HG03558 (cell line): Measurements from ENCODE around the gene CCDC187.
"Not testable (repeated sequence)": the region's sequence is repeated elsewhere in the genome, so short reads cannot be mapped to it uniquely, and the experiment has no call there.

Experiments used
- ATAC-seq: cut with Tn5 transposase; IDR thresholded peaks from one replicate; pipeline ENCODE4 v1.9.1; 2021; ENCODE audit warnings: moderate number of reproducible peaks; ENCODE audit not compliant: unreplicated experiment; ENCODE audit errors: extremely low read depth

Gene CCDC187

DNA sequence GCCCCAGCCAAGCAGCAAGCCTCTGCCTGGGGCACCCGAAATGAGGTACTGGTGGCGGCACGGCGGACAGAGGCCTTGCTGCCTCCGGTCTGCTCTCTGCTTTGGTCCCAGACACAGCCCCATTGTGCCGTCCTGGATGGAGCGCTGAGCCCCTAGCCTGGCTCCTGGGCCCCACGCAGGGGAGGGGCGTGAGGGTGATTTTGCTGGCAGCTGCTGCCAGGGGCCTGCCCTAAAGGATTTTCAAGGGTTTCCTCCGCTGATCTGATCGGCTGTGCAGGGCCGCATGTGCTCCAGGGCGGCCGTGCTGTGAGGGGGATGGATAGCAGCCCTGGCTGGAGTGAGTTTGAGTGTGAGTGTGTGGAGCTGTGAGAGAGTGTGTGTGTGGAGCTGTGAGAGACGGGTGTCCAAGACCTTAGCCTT is 24.7 kb upstream of the CCDC187 start:
- no peak for ATAC-seq

DNA sequence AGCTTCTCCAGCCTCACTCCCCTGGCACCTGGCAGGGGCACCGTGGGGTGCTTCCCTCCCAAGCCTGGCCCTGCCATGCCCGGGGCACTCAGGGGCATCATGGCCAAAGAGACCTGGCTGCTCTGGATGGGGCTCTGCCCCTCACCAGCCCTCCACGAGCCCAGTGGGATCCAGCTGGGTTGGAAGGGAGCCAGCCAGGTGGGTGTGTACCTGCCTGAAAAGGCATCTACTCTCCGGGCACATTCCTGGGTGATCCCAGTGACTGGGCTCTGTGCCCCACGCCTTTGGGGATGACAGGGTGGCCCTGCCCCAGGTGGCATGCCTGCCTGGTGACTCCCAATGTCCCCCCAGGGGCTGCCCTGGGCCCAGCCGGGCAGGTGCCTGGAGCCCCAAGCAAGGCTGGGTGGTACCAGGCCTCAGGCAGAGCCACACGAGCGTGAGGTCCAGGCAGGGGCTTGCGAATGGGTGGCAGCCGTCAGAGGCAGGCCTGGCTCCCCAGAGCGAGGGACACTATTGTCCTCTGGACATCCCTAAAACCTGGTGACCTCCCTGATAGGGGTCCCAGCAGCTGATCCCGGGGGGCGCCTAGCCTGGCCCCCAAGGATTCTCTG is 24.2 kb upstream of the CCDC187 start:
- no peak for ATAC-seq

DNA sequence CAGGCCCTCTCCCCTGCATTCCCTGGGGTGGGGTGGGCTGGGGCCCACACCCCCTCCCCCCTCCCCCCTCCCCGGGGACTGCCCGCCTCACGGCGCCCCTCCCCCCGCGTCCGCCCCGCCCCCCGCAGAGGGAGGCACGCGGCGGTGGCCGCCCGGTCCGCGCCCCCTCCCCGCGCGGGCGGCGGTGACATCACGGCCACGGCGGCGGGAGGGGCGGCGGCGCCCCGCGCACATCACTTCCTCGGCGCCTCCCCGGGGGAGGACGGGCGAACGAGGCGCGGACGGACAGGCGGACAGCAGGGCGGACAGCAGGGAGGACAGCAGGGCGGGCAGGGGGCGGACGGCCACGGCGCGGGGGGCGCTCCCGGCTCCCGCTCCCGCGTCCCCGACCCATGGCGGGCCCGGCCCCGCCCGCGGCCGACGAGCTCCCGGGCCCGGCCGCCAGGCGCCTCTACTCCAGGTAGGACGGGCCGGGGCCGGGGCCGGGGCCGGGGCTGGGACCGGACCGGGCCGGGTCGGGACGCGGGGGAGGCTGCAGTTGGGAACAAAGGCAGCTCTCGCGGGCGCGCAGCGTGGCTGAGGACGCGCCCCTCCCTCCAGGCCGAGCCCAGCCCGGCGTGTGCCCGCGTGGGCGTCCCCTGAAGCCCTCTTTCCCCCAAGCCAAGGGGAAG is 23.5 kb upstream of the CCDC187 start, which contains the start of gene GPSM1:
Gene GPSM1 (plus strand): TSS at position 236 of the 671 bp plus-strand sequence. CDS start 157 bp downstream, at position 393.
- no peak for ATAC-seq

DNA sequence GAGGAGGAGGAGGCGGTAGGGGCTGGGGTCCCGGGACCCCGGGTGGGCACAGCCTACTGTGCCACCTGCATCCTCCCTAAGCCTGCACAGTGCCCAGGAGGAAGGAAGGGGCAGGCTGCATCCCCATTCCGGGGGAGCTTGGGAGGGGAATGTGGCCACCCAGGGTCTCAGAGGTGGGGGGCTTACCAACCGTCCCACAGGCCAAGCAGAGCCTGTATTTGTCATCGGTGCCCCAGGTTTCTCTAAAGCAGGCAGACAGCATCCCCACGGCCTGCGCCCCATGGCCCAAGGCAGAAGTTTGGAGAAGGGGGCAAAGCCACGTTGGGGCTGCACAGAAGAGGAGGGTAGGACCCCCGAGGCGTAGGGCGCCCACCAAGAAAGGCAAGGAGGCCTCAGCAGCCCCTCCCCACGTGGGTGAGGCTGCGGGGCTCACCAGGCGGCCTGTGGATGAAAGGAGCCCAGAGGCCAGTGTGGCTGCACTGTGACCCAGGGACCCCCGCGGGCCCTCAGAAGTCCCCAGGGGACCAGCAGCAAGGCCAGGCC is 22.9 kb upstream of the CCDC187 start:
- no peak for ATAC-seq

DNA sequence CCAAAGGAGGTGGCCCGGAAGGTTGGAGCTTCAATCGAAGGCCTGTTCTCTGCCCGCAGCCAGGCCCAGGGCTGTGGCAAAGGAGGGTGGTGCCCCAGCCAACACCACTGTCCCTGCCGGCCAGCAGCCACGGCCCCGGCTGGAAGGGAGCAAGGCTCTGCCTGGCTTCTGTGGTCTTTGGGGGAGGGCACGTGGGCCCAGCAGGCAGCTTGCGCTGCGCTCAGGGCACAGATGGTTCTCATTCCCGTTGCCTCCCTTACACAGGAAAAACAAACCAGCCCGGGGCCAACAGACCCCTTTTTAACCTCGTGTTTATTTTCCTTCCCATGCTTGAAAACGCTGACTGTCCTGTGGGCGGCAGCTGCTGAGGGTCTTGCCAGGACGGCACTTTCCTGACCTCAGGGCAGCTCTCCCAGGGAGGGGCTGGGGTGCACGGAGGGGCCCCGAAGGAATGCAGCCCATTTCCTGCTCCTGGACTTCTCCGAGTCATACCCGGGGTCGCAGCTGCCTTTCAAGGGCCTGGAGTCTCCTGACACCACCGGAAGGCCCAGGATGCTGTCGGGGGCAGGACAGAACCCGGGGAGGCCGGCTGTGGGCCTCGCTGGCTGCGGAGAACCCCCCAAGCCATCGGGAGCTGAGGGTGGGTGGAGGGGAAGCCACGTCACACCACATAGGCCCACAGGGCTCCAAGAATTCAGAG is 22.3 kb upstream of the CCDC187 start:
- ATAC-seq, result no peak

DNA sequence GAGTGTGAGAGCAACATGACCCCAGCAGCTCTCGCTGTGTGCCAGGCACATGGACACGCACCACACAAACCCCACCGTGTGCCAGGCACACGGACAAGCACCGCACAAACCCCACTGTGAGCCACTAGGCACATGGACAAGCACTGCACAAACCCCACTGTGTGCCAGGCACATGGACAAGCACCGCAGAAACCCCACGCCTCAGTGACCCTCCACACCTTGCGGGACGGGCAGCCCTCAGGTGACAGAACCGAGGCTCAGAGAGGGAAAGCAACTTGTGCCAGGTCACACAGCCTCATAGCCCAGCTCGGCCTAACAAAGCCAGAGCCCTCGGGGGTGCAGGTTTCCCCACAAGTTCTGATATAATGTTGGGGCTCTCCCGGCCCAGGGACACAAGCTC is 21.5 kb upstream of the CCDC187 start:
- no peak for ATAC-seq

DNA sequence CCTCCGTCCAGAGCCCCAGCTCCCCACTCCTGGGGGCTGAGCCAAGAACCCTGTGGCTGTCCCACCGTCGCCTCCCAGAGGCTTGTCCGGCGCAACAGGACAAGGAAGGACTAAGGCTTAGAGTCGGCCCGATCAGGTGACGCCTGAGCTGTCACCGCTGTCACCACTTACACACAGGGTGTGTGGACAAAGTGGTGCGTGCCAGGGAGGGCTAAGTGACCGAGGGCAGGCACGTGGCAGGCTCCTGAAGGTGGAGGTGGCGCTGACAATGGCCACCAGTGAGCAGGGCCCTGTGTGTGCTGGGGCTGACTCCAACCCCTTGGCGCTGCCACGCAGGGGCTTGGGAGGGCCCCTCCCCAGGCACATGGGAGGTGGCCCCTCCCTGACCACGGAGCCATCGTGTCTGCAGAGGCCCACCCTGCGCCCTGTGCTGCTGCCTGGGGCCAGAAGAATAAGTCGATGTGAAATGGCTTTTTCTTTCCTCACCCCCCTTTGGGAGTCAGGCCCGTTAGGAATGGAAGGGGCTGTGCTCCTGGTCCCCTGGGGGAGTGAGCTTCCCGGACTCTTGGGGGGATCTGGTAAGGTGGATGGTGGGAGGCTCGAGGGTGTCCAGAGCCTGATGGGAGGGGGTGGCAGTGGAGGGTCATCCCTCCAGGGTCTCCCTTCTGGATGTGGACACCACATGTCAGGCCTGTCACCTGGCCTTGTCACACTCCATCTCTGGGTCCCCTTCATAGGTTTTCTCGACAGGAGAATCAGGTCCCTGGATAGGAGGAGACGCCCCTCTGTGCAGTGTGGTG is 20.8 kb upstream of the CCDC187 start:
- no peak for ATAC-seq

DNA sequence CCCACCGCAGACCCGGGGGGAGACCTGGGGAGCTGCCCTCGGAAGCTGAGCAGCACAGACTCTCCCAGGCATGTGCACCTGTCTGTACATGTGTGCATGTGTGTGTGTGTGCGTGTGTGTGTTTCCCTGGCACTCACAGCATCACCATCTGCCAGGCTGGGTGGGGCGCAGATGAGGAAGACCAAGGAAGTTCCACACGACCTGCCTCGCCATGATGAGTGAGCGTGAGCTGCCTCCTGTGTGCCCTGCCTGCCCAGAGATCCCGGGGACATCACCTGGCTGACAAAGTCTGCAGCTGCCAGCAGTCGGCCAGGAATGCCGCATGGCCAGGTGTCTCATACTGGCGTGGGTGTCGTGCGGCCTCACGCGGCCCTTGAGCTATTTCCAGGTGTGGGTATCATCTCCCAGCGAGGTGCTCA is 19.5 kb upstream of the CCDC187 start:
- no peak for ATAC-seq

DNA sequence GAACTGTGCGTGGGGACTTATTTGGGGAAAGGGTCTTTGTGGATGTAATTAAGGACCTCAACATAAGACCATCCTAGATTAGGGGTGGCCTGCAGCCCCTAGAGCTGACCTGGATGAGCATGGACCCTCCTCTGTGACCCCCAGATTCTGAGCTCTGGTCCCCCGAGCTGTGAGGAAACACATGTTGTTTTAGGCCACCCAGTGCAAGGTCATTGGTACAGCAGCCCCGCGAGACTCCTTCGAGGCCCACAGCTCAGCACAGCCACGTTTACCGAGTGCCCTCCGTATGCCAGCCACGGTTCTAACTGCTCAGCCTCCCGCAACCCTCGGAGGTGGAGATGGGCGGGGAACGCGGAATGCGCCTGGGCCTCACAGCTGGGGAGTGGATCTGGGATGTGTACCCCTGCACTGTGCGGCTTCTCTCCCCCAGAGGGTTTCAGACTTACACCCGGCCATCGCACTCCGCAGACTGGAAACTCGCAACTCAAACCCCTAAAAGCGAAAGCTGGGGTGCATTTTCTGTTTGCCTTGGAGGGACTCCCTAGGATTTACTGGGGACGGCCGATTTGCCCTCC is 18.9 kb upstream of the CCDC187 start:
- no peak for ATAC-seq

DNA sequence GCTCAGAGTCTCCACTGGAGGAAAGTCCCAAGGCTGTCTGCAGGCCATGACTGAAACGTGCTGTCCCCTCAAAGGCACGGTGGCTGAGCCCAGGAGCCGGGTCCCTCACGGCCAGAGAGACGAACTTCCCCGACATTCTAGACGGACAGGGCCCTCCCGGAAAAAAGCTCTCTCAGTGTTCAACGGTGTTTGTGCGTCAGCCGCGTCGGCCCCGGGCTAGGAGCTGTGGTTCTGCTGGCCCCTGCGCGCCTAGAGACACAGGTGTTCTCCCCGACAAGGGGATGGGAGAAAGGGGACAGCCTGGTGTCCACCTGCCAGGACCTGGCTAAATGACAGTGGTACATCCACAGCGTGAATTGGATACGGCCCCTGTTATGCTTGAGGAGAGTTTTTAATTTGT is 17.7 kb upstream of the CCDC187 start:
- no peak for ATAC-seq

DNA sequence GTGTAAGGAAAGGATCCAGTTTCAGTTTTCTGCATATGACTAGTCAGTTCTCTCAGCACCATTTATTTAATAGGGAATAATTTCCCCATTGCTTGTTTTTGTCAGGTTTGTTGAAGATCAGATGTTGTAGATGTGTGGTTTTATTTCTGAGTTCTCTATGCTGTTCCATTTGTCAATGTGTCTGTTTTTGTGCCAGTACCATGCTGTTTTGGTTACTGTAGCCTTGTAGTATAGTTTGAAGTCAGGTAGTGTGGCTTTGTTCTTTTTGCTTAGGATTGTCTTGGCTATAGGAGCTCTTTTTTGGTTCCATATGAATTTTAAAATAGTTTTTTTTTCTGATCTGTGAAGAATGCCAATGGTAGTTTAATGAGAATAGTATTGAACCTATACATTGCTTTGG is 17.1 kb upstream of the CCDC187 start:
- not testable (repeated sequence) for ATAC-seq

DNA sequence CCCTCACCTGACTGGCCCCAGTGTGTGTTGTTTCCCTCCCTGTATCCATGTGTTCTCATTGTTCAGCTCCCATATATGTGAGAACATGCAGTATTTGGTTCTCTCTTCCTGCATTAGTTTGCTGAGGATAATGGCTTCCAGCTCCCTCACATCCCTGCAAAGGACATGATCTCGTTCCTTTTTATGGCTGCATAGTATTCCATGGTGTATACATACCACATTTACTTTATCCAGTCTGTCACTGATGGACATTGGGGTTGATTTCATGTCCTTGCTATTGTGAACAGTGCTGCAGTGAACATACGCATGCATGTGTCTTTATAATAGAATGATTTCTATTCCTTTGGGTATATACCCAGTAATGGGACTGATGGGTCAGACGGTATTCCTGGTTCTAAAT is 16.1 kb upstream of the CCDC187 start:
- ATAC-seq, result not testable (repeated sequence)

DNA sequence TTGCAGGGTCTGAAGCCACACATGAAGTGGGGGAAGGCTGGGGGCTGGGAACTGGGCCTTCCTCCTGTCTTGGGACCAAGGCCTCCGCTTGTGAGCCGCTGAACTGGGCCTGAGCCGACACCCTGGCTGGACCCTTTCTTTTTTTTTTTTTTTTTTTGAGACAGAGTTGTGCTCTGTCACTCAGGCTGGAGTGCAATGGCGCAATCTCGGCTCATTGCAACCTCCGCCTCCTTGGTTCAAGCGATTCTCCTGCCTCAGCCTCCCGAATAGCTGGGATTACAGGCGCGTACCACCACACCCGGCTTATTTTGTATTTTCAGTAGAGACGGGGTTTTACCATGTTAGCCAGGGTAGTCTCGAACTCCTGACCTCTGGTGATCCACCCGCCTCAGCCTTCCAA is 15.3 kb upstream of the CCDC187 start:
- not testable (repeated sequence) for ATAC-seq

DNA sequence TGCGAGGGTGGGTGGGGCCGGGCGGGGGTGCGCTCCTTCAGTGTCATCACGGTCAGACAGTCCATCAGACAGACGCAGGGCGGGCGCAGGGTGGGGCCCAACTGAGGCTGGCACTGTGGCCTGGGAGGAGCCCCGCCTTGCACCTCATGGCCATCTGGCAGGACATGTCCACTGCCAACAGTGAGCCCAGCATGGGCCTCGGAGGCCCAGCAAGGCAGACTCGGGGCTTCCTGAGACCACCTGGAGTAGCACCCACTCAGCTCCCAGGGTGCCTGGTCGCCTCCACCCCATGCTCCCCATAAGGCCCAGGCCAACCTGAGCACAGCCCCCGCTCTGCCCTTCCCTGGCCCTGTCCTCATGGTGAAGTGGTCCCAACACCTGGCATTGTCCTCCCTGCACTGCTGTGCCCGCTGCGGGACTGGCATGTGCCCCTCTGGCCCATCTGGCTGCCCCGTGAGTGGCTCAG is 14.9 kb upstream of the CCDC187 start:
- ATAC-seq, result no peak

DNA sequence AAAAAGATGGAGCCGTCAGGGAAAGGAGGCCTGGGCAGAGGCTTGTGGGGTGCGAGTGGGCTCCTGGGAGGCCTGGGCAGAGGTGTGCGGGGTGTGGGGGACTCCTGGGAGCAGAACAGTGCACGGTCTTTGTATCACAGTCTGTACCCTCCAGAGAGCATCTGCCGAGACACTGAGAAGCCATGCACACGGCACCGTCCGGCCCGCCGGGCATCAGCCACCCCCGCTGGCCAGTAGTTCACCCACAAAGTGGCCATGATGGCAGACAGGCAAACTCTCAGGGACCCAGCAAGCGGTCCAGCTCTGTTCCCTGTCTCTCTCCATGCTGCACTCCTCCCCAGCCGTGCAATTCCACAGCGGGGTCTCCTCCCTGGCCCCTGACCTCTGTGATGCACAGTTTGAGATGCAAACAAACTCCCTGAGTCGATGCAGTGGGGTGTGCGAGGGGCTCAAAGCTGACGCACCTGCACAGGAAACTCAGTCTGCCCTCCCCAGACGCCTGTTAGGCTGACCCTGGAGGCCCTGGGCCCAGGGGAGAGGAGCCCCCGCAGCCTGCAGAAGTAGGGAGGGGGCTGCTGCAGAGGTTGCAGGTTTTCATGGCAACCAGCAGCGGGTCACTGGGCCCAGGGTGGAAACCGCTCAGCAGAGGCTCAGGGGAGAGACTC is 14.3 kb upstream of the CCDC187 start:
- no peak for ATAC-seq

DNA sequence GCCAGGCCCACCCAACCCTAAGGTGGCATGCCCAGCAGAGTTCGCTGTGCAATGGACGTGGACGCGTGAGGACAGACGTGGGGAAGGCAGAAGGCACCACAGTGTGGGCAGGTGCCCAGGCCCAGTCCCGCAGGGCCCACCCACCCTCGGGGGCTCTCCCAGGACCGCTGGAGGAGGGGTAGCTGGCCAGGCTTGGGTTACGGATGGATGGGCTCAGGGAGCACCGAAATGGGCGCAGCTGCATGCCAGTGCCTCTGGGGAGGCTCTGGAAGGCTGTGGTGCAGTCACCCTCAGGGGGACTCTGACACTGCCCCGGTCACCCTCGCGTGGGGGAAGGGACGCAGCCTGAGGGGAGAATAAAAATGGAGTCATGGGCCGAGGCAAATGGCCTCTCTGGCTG is 13.8 kb upstream of the CCDC187 start:
- ATAC-seq, result no peak

DNA sequence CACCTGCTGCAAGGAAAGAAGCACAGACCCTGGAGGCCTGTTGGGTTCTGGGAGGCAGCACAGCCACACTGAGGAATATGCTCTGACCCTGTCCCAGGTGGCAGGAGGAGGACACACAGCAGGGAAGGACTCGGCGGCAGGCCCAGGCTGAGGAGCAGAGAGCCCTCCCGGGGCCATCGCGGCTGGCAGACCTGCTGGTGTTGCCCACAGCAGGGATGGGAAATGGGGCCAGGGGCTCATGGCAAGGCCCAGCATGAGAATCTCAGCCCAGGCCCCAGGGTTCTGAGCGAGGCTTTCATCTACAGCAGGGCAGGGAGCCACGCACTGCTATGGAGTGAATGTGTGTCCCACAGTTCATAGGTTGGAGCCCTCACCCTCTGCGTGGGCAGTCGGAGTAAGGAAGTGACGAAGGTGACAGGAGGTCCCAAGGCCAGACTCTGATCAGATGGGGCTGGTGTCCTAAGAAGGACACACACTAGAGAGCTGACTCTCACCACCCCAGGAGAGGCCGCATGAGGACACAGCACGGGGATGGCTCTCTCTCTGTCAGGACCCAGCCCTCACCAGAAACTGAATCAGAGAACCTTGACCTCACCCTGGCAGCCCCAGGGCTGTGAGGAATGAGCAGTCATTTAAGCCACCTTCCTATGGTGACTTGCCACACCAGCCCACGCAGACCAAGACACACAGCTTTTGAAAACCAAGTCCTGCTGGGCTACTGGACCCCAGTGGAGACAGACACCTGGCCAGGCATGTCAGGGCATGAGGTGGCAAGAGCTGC is 13.2 kb upstream of the CCDC187 start:
- no peak for ATAC-seq

DNA sequence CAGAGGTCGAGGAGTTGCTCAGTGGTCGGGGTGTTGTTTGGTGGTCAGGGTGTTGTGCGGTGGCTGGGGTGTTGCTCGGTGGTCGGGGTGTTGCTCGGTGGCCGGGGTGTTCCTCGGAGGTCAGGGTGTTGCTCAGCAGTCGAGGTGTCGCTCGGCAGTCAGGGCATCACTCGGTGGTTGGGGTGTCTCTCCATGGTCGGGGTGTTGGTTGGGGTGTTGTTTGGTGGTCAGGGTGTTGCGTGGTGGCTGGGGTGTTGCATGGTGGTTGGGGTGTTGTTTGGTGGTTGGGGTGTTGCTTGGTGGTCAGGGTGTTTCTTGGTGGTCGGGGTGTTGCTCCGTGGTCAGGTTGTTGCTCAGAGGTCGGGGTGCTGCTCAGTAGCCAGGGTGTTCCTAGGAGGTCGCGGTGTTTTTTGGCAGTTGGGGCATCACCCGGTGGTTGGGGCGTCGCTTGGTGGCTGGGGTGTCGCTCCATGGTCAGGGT is 12.4 kb upstream of the CCDC187 start:
- ATAC-seq, result no peak

DNA sequence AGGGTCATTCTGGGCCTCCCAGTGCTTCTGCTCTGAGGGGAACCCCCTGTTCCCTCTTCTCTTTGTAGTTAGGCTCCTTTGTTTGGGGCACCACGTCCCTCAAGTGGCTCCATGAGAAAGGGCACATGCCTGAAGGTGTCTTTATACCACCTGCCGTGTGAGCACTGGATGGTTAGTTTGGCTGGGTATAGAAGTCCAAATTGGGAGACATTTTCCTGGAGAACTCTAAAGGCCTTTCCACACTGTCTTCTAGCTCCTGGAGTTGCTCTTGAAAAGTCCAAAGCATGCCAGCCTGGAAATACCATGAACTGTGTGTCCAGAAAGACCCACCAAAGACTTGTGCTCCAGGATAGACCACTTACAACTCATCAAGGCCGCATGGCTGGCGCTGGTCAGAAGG is 11.1 kb upstream of the CCDC187 start:
- ATAC-seq, result no peak
